ENCODE measurements around the gene SLC6A16.
"Not testable (repeated sequence)": the region's sequence is repeated elsewhere in the genome, so short reads cannot be mapped to it uniquely, and the experiment has no call there.

Gene SLC6A16

DNA sequence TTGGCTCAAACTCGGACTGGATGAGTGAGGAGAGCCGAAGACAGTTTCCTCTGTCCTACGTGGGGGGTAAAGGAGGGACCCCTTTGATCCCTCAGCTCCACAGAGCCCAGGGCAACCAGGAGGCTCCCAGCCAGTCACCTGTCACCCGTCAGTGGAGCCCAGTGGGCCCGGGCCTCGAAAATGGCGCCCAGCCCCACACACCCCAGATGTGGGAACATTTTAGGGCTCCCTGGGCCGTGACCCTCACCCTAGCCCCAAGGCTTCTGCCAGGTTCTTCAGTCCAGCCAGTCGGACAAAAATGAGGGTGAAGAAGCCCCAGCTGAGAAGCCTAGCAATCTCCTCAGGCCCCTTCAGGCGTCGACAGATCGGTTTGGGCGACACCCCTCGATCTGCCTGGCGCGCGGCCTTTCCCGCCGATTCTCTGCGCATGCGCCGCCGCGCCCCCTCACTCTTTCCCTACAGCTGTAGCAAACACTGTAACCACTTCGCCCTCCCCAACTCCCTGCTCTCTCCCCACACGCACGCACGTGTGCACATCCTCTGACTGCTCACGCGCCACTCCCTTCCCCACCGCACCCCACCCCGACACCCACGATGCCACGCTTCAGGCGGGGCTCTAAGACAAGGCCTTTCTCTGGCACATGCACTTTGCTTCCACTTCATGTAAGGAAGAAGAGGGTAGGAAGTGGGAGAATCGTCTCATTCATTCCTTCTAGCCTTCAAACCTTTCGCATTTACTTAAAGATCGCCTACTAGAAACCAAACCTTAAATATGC lies at the start of gene SLC6A16:
Gene SLC6A16, minus strand, starts transcription at position 391 of the 776 bp plus-strand sequence. CDS start 13,844 bp downstream, outside the sequence.
- FAIRE-seq (no peak), DNase-seq (ENCODE audit: insufficient read length, low spot score) (no peak)

- not testable (repeated sequence) for FAIRE-seq; DNase-seq (ENCODE audit: insufficient read length, low spot score)
Observed at GRCh38 chr19:49373174-49373573, 48.2 kb upstream of the SLC6A16 start.

- DNase-seq (ENCODE audit: insufficient read length, low spot score) (no peak), FAIRE-seq (no peak)
Observed at GRCh38 chr19:49371184-49371583, 46.2 kb upstream of the SLC6A16 start.

GRCh38 chr19:49368711-49369358 lies 43.8 kb upstream of the SLC6A16 start:
- FAIRE-seq (no peak), DNase-seq (ENCODE audit: insufficient read length, low spot score) (no peak)

DNA sequence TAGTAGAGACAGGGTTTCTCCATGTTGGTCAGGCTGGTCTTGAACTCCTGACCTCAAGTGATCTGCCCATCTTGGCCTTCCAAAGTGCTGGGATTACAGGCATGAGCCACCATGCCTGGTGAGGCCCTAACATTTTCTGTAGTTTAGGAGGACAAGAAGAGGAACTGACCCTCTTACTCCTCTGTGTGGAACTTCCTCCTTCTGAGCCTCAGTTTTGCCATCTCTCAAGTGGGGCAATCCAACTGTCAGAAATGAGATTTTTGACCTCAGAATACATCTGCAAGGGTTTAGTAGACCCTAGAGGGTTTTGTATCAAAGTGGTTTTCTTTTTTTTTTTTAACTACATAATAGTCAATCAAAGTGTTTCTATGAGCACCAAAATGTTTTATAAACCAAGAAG lies 41.1 kb upstream of the SLC6A16 start:
- no peak for DNase-seq (ENCODE audit: insufficient read length, low spot score)
- FAIRE-seq, result no peak

DNA sequence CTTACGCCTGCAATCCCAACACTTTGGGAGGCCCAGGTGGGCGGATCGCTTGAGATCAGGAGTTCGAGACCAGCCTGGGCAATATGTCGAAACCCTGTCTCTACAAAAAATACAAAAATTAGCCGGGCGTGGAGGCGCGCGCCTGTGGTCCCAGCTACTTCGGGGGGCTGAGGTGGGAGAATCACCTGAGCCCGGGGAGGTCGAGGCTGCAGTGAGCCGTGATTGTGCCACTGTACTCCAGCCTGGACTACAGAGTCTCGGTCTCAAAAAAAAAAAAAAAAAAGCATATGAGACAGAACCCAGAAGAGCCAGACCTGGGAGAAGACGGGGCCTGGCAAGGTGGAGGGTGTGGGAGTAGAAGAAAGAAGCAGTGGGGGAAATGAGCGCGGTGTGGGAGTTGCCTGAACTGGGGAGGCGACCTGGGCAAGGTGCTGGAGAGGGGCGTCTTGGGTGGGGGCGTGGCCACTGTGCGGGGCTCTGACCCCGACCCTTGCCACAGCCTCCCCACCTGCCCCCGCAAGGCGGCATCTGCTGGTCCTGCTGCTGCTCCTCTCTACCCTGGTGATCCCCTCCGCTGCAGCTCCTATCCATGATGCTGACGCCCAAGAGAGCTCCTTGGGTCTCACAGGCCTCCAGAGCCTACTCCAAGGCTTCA lies 39.2 kb upstream of the SLC6A16 start:
- FAIRE-seq, result no peak
- no peak for DNase-seq (ENCODE audit: insufficient read length, low spot score)

- FAIRE-seq (peak; percentile 84), DNase-seq (ENCODE audit: insufficient read length, low spot score) (peak; percentile 81)
Observed at GRCh38 chr19:49363268-49364082, 38.5 kb upstream of the SLC6A16 start, which contains the start of gene DKKL1. Gene DKKL1 (plus strand): TSS chr19:49363877. CDS start chr19:49363999, 122 bp downstream.

DNA sequence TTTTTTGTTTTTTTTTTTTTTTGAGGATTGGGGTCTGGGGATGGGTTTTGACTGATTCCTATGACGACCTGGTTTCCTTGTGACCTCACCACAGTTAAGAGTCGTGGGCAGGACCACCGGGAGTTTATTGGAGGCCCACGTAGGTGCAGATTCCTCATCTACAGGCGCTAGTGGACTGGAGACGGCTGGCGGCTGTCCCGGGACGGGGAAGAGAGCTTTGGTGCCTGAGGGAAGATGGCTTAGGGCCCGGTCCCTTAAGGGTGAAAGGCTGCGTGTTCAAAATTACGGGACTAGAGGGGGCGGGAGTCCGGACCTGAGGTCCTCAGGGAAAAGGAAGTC lies 37.9 kb upstream of the SLC6A16 start:
- FAIRE-seq (no peak), DNase-seq (ENCODE audit: insufficient read length, low spot score) (no peak)

DNA sequence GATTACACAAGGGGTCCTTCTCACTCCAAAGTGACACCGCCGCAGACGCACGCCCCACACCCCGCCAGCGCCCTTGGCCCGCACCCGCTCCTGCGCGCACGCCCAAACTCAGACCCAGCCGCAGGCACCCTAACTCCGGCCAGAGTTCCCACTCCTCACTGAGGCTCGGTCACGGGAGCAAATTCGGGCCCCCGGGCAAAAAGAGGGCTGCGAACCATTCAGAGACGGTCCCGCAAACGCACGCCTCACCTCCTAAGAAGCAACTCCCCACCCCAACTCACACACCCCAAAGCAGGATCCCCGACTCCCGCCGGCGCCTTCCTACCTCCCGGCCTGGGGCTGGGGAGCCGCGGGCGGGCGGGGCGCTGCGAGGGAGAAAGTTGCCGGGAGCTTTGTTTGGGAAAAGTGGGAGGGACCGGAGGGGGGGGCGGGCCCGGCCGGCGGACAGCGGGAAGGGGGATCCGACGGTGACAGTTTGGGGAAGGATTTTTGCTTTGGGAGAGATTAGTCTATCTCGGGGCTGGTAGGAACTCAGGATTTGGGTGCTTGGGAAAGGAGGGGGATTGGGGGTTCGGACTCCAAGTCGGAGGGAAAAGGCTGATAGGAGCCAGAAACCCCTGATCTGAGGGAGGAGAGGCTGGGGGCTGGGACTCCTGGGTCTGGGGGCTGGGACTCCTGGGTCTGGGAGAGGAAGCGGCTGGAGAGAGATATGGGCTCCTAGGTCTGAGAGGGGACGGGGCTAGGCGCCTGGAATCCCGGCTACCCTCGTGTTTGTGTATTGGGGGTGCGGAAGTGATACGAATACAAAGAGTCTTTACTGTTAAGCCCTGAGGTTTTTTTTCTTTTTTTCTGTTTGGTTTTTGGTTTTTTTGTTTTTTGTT lies 37.3 kb upstream of the SLC6A16 start, which contains the start of gene TEAD2:
Gene TEAD2, minus strand, starts transcription at position 369 of the 881 bp plus-strand sequence. CDS start 2,341 bp downstream, outside the sequence.
- DNase-seq (ENCODE audit: insufficient read length, low spot score) (no peak), FAIRE-seq (no peak)

DNA sequence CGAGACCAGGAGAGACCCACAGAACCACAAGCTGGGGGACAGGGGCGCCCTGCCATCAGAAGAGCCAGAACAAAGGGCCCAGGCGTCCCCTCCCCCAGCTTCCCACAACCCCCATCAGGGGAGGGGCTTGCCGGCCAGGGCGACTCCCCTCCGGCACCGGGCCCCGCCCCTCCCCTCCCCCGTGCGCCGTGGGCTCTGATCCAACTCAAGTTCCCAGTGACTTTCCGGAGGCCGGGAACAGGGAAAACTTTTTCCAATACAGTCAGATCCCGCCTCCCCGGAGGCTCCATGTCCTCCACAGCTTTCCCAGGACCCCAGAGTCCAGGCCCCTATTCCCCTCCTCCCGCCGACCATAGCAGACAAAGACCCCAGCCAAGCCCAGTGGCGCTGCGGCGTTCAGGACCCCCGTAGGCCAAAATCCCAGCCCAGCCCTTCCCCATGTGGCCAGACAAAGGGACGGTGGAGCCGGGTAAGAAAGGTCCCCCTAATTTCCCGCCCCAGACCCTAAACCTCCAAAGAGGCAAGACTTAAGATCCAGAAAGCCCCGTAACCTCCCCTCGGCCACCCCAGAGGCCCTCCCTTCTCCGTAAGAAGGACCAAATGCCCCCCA lies 36.6 kb upstream of the SLC6A16 start:
- DNase-seq (ENCODE audit: insufficient read length, low spot score) (no peak), FAIRE-seq (no peak)

- DNase-seq (ENCODE audit: insufficient read length, low spot score) (no peak), FAIRE-seq (no peak)
Observed at GRCh38 chr19:49359851-49360820, 35.1 kb upstream of the SLC6A16 start.

- DNase-seq (ENCODE audit: insufficient read length, low spot score) (no peak), FAIRE-seq (no peak)
Observed at GRCh38 chr19:49357186-49357585, 32.2 kb upstream of the SLC6A16 start.

GRCh38 chr19:49356382-49356781 lies 31.4 kb upstream of the SLC6A16 start:
- FAIRE-seq, result no peak
- no peak for DNase-seq (ENCODE audit: insufficient read length, low spot score)

DNA sequence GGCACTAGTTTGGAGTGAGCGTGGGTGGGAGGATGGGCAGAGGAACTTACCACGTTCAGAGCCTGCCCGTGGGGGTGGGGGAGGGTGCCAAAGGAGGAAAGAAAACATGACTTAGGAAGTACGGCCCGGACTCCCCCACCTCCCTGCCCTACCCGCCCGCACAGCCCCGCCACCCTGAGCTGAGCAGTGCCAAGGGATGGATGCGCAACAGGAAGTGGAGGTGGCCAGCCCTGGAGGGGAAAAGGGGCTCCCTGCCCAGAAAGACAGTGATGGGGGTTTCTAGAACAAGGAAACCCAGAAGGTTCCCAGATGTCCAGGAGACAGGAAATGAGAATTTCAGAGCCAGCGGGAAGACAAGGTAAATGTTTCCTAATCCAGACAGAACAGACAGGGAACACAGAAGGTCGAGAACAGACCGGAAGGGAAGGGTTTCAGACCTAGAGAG lies 30.9 kb upstream of the SLC6A16 start:
- no peak for DNase-seq (ENCODE audit: insufficient read length, low spot score)

DNA sequence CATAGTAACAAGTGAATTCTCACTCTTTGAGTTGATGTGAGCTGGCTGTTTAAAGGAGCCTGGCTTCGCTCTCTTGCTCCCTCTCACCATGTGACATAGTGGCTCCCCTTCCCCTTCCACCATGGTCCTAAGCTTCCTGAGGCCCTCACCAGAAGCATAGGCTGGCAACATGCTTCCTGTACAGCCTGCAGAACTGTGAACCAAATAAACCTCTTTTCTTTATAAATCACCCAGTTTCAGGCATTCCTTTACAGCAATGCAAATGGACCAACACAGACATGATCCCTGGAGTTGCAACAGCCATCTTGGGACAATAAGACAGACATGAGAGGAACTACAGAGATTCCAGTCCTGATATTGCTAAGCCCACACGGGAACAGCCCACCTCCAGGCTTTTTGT lies 24.6 kb upstream of the SLC6A16 start:
- DNase-seq (ENCODE audit: insufficient read length, low spot score) (no peak), FAIRE-seq (no peak)

More for the DNA sequence above, 30.9 kb upstream of the SLC6A16 start:
- FAIRE-seq, result no peak

- no peak for DNase-seq (ENCODE audit: insufficient read length, low spot score)
Observed at GRCh38 chr19:49348305-49349189, 23.6 kb upstream of the SLC6A16 start.

DNA sequence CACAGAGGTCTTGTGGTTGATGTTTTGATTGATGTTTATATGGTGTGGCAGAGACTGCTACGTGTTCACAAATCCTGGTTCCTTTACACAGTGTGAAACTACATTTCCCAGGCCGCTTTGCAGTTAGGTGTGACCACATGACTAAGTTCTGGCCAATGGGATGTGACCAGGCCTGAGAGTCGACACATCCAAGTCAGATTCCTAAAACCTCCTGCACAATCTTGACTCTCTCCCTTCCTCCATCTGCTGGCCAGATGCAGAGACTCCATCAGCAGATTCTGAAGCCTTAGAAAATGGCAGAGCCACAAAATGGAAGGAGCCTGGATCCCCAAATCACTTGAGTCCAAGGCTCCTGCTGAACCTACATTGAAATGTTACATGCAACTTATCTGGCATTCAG lies 22.8 kb upstream of the SLC6A16 start:
- no peak for FAIRE-seq
- no peak for DNase-seq (ENCODE audit: insufficient read length, low spot score)

More at GRCh38 chr19:49348305-49349189, 23.6 kb upstream of the SLC6A16 start:
- peak; percentile 58 for FAIRE-seq

Measured in GM19239 (cell line).